Measurements from ENCODE around the gene TLK2.

GRCh38 chr17:62611728-62612127, 133.1 kb downstream of the TLK2 start:
- TF ChIP-seq CTCF (conservative IDR thresholded peaks at IDR 0.05; ENCODE audit: low read depth in 2 of 2), result no peak
- TF ChIP-seq POLR2AphosphoS5 (IDR thresholded peaks at IDR 0.05; ENCODE audit: low read depth), result no peak
- no peak for TF ChIP-seq EZH2 (IDR thresholded peaks at IDR 0.05; ENCODE audit: low read depth, unreplicated experiment)
- TF ChIP-seq, protein P1, sequence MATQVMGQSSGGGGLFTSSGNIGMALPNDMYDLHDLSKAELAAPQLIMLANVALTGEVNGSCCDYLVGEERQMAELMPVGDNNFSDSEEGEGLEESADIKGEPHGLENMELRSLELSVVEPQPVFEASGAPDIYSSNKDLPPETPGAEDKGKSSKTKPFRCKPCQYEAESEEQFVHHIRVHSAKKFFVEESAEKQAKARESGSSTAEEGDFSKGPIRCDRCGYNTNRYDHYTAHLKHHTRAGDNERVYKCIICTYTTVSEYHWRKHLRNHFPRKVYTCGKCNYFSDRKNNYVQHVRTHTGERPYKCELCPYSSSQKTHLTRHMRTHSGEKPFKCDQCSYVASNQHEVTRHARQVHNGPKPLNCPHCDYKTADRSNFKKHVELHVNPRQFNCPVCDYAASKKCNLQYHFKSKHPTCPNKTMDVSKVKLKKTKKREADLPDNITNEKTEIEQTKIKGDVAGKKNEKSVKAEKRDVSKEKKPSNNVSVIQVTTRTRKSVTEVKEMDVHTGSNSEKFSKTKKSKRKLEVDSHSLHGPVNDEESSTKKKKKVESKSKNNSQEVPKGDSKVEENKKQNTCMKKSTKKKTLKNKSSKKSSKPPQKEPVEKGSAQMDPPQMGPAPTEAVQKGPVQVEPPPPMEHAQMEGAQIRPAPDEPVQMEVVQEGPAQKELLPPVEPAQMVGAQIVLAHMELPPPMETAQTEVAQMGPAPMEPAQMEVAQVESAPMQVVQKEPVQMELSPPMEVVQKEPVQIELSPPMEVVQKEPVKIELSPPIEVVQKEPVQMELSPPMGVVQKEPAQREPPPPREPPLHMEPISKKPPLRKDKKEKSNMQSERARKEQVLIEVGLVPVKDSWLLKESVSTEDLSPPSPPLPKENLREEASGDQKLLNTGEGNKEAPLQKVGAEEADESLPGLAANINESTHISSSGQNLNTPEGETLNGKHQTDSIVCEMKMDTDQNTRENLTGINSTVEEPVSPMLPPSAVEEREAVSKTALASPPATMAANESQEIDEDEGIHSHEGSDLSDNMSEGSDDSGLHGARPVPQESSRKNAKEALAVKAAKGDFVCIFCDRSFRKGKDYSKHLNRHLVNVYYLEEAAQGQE (IDR thresholded peaks at IDR 0.05; ENCODE audit: unreplicated experiment), result no peak
- no peak for TF ChIP-seq EZH2phosphoT487 (IDR thresholded peaks at IDR 0.05; ENCODE audit: unreplicated experiment)
- no peak for TF ChIP-seq CREB1 (CRISPR knock-in tag; IDR thresholded peaks at IDR 0.05; ENCODE audit: low read depth)
- TF ChIP-seq ZNF114 (CRISPR knock-in tag; IDR thresholded peaks at IDR 0.05), result no peak
